Dedifferentiated amniotic fluid mesenchymal stem cell (primary cell): ENCODE results near the gene LPAR1.

Source experiments
- DNase-seq: peaks from one replicate; pipeline ENCODE4 v3.0.0-alpha.2; 2016; ENCODE audit errors: extremely low spot score

The LPAR1 gene

DNA sequence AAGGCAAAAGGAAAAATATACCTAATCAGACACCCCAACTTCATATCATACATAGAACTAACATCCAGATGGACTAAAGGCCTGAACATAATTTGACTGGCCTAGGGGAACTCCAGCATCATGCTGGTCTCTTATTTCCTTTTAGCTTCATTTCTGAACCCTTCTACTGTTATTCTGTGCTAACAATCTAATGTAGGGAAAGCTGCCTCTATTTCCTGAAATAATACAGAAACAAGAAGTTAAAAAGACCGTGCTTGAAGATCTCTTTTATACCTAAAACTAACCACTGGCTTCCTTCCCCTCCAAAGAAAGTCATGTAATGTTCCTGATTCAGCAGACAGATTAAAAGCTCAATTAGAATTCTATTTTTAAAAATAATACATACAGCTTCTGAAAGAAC is 36.7 kb downstream of the LPAR1 start:
- DNase-seq: no peak

- no peak for DNase-seq
Observed at GRCh38 chr9:111000202-111000601, 38.1 kb downstream of the LPAR1 start.

DNA sequence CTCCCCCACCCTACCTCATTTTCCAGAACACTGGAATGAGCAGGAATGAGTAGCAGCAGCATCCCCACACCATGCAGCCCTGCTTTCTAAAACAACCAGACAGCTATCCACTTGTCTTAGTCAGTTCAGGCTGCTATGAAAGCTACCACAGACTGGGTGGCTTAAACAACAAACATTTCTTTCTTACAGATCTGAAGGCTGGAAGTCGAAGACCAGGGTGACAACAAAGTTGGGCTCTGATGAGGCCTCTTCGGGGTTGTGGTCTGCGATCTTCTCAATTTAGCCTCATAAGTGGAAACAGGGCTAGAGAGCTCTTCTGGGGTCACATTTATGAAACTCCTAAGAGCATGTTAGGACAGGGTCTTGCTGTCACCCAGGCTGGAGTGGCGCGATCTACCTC is 38.9 kb downstream of the LPAR1 start:
- no peak for DNase-seq

- DNase-seq: no peak
Observed at GRCh38 chr9:110997847-110998246, 40.4 kb downstream of the LPAR1 start.

- DNase-seq: peak; percentile 63
Observed at GRCh38 chr9:110996436-110997220, 41.6 kb downstream of the LPAR1 start.

DNA sequence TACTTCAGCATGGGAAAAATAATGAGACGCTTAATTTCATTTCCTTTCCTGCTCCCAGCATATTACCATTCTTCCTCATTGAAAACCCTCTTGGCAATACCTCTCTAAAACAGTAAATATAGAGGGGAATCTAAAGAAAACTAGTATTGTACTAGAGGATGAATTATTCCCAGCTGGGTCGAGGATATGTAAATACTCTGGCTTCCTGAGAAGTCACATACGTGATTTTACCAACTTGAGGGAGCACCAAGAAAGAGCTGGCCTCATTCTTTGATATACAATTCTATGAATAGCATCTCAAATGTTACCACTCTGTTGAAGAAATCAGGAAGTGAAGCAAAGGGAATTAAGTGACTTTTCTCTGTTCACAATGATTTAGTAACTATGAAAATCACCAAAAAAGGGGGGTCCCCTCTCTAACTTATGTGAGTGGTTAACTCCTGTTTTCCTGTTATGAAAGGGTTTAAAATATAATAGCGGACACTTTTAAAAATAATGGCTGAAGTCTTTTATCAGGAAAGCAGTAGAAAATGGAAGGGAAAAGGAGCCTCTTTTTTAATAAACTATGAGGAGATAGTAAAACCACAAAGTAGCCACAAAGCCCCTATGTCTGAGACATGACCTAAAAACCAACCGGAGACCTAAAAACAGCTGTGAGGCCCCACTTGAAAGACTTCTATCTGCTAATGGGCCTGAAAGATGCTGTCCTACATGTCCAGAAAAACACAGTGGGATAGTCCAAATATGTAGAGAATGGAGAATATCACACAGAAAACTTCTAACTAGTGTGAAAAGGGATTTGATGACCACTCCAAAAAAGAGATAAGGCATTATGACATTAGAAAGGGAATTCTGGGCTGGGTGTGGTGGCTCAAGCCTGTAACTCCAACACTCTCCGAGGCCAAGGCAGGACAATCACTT is 42.6 kb downstream of the LPAR1 start:
- DNase-seq: no peak

- DNase-seq: peak; percentile 60
Observed at GRCh38 chr9:110994771-110995241, 43.5 kb downstream of the LPAR1 start.

DNA sequence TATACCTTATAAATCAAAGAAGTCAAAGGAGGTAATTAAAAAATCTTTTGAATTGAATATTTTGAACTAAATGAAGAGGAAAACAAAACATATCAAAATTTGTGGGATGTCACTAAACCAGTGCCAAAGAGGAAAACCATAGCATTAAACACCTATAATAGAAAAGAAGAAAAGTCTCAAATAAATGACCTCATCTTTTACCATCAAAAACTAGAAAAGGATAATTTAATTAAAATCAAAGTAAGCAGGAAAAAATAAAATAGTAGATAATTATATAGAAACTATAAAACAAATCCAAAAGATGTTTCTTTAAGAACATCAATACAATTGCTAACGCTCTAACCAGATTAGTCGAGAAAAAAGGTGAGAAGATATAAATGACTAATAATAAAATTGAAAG is 47.8 kb downstream of the LPAR1 start:
- DNase-seq: no peak

DNA sequence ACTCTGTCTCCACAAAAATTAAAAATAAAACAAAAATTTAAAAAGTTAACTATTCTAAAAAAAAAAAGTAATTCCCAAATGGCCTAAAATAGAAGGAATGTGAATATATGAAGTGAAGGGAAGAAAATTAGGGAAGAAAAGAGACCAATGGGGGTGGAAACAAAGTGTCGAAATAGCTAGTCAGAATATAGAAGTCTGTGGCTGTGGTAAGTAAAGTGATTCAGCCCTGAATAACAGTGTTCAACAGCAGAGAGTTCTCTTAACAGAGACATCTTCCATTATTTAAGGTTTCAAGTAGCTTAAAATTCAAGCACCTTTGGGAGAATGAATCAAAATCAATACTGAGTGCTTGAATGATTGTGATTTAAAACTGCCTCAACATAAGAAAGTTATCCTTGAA is 51.7 kb downstream of the LPAR1 start:
- no peak for DNase-seq

- DNase-seq: no peak
Observed at GRCh38 chr9:110984890-110985437, 53.3 kb downstream of the LPAR1 start.

DNA sequence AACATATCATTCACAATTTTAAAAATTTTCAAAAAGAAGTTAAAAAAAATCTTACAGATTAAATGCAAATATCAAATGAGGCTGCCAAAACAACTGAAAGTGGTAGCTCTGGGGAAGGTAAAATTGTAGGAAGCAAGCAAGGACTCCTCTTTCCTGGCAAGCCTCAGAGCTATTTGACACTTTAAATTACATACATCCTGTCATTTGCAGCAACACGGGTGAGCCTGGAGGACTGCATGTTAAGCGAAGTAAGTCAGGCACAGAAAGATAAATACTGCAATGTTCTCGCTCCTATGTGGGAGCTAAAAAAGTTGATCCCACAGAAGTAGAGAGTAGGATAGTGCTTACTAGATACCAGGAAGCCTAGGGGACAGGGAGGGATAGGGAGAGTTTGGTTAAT is 58.0 kb downstream of the LPAR1 start:
- DNase-seq: no peak

DNA sequence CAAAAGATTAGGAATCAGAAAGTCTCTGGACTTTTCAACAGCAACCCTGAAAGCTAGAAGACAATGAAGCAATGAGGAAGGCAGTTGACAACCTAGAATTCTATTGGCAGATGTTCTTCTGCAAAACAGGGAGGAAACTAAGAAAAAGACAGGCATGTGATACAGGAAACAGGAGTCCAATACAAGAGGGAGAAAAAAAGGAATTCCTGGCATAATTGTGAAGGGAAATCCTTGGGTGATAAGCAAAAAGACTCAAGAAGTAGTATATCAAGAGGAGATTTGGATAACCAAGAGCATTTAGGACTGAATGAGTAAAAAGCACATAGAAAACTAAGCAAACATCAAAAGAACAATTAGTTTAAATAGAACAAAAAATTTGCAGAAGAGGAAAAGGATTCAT is 58.6 kb downstream of the LPAR1 start:
- no peak for DNase-seq

GRCh38 chr9:110978516-110978915 is 59.8 kb downstream of the LPAR1 start:
- no peak for DNase-seq

- DNase-seq: no peak
Observed at GRCh38 chr9:110977259-110977709, 61.0 kb downstream of the LPAR1 start.

- no peak for DNase-seq
Observed at GRCh38 chr9:110975969-110976368, 62.3 kb downstream of the LPAR1 start.

DNA sequence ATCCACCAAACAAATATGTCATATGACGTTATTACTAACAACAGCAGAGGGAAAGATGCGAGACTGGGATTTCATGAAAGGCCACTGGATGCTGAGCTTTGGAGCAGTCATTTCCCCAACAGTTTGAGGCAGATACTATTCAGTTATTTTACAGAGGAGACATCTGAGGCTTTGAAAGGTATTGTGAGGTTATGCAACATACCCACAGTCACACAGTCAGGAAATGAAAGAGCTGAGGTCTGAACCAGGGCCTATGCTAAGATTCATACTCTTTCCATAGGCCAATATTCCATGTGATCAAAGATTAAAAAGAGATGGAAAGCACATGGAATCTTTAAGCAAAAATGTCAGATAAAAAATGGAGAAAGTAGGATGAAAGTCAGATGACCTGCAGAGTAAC is 63.0 kb downstream of the LPAR1 start:
- no peak for DNase-seq

DNA sequence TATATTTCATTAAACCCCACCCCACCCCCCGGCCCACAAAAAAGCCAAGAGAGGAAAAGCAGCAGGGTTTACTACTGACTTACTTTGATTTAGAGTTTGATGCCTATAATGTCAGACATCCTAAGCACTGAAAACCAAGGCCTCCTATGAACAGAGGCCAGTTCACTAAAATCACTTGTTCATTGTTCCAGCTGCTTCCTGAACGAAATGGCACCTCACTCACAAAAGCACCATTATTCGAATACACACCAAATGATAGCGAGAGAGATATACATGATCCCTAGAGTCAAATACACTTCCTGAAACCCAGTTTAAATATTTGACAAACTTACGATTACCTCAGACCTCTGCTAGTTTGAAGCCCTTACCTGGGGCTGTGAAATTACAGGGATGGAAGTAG is 66.6 kb downstream of the LPAR1 start:
- DNase-seq: no peak

DNA sequence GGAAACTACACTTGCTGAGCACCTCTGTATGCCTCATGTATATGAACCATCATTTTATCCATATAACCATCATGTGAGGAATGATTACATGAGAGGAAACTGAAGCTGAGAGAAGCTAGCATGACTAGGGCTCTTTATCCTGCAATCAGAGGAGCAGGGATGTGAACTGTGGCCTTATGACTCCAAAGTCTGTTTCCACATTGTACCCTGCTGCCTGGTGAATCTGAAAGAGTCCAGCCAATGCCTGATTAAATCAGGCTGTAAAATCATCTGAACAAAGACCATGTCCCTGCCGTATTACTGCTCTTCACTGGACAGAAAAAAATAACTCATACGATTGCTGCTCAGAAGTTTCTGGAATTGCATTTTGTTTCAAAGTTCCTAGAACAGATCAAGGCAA is 67.0 kb downstream of the LPAR1 start:
- DNase-seq: no peak

- no peak for DNase-seq
Observed at GRCh38 chr9:110969971-110970386, 68.3 kb downstream of the LPAR1 start.

DNA sequence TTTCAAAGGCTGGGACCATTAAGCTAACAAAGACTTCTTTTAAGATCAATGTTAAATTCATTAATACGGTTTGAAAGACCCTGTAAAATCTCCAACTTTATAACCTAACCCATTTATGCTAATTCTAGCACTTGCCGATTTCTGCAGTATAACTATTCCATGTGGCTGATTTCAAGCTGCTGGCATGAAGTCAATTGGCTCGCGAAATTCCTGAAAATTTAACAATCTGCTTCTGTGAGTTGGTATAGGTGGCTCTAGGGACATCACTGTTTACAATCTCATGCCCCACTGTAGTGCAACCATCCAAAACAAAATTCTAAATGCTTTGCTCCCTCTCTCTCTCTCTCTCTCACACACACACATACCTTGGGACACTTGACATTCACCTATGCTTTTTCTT is 70.2 kb downstream of the LPAR1 start:
- DNase-seq: no peak

GRCh38 chr9:110967196-110967595 is 71.1 kb downstream of the LPAR1 start:
- no peak for DNase-seq

- no peak for DNase-seq
Observed at GRCh38 chr9:110960288-110960687, 78.0 kb downstream of the LPAR1 start.
